HG02885 (cell line): Measurements from ENCODE around the gene MYLK3.

Source experiments
- ATAC-seq: cut with Tn5 transposase; IDR thresholded peaks from one replicate; pipeline ENCODE4 v1.9.1; 2021; ENCODE audit warnings: mild to moderate bottlenecking; ENCODE audit not compliant: unreplicated experiment, poor library complexity

MYLK3 gene

GRCh38 chr16:46762583-46762982 lies 14.4 kb upstream of the MYLK3 start:
- no peak for ATAC-seq

DNA sequence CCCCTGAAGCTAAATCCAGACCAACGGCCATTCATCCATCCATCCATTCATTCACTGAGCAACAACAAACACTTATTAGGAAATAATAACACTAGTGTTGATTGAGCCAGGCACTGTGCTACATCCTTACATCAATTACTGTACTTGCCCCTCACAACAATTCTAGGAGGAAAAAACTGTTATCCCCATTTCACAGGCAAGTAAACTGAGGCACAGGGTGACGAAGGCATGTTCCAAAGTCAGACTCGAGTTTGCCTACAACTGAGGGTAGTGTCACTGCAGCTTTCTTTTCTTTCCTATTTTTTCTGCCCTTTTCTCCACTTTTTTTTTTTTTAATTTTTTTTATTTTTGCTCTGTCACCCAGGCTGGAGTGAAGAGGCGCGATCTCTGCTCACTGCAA lies 11.2 kb upstream of the MYLK3 start:
- ATAC-seq, result no peak

DNA sequence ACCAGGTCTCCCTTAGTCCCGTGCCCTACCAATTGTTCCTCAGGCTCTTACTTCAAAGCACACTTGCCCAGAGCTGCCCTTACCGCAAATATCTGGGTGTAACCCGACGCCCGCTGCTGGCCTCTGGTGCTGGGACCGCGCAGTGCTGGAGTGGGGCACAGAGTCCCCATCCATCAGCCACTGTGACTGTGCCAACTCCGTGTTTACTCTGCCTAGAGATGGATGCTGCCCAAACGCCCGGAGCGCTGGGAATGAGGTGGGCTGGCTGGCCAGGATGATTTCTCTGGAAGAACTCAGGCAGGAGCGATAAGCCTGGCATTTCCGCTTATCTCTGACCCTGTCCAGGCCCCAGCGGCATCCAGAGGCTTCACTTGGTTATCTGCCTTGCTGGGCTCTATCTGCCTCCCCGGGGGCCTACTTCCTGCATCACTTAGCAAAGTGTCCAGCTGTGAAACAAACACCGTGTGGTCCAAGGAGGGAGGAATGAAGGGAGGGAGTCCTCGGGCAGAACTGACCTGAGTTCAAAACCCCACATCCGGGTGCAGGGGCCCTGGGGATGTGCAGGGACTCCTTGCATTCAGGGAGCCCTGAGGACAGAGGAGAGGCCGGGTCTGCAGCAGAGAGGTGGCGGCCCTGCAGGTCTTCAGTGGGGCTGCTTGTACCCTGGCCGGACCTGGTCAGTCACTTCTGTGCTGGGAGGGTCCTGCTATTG lies 9.4 kb upstream of the MYLK3 start:
- no peak for ATAC-seq

GRCh38 chr16:46756772-46757171 lies 8.6 kb upstream of the MYLK3 start:
- ATAC-seq, result no peak

DNA sequence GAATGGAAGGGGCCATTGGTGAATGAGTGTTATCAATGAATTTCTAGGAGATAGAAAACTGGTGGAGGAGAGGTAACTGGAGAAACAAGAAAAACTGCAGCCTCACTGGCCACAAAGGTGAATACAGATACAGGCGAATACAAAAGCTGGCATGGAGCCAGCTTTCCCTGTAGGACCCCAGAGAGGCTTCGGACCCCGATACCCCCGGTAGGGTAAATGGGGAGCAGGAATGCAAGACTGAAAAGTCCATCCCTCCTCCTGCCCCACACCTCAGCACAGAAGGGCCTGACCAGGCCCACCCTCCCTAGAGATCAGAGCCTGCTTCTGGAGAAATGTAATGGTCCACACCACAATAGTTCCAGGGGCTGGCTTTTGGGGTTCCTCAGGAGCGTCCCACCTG lies 4.9 kb upstream of the MYLK3 start:
- no peak for ATAC-seq

- ATAC-seq, result no peak
These were observed 3.2 kb upstream of the MYLK3 start for GRCh38 chr16:46751381-46751780.

- ATAC-seq, result peak; percentile 82
These were observed 896 bp upstream of the MYLK3 start for GRCh38 chr16:46748775-46749705.

GRCh38 chr16:46746821-46747776 lies 1.0 kb downstream of the MYLK3 start:
- no peak for ATAC-seq

GRCh38 chr16:46745617-46746016 lies 2.5 kb downstream of the MYLK3 start:
- ATAC-seq, result no peak

DNA sequence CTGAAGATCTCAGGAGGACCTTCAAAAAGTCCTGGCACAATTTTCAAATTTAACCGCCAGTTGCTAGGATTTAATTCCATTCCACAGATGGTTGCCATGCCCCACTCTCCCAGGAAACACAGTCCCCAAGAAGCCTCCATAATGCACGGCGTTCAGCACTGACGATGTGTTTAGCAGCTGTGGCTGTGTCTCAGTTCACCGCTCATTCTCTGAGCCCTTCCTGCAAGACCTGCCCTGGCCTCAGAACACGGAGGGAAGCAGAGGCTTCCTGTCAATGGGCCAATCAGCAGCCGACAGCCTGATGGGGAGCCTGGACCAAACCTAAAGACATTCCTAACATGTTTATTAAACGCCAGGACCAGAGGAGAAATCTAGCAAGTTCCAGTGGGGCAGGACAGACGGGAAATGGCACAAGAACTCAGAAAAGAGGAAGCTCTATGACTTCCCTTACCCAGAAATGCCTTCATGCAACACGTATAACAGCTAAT lies 4.9 kb downstream of the MYLK3 start:
- ATAC-seq, result peak; percentile 71

DNA sequence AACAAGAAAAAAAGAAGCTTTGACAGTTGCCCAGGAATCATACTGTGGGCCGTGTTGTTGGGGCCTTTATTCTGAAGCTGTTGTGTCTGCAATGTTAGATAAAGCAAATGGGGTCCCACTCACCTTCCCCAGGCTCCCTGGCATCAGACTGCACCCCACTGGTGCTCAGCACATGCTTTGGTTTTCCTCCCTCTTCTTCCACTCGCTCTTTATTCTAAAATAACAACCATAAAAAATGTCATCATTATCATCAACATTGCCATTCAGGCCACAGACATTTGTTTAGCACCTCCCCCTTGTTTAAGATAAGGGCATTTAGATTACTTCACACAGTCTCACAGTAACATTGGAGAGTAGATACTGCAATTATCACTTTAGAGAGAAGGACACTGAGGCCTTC lies 8.2 kb downstream of the MYLK3 start:
- ATAC-seq, result no peak

- no peak for ATAC-seq
These were observed 10.4 kb downstream of the MYLK3 start for GRCh38 chr16:46737621-46738214.

DNA sequence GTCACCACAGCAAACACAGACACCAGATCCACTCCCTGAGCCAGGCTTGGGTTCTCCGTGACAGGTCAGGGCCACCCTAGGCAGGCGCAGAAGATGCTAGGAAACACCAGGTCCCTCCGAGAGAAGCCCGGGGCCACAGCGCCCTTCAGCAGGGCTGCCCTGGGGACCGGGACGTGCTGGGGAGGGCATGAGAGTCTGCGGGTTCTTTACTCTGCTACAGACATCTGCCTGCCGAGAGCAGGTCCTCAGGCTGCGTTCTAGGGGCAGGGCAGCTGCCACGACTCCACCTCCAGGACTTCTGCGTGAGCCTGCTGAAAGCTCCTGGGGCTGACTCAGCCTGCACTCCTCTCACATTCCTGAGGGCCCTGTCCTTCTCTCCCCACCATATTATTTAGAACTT lies 11.4 kb downstream of the MYLK3 start:
- ATAC-seq, result no peak

- ATAC-seq, result no peak
These were observed 14.8 kb downstream of the MYLK3 start for GRCh38 chr16:46733319-46733830.

GRCh38 chr16:46732561-46732960 lies 15.6 kb downstream of the MYLK3 start:
- ATAC-seq, result no peak

GRCh38 chr16:46731691-46732555 lies 16.2 kb downstream of the MYLK3 start:
- ATAC-seq, result no peak

DNA sequence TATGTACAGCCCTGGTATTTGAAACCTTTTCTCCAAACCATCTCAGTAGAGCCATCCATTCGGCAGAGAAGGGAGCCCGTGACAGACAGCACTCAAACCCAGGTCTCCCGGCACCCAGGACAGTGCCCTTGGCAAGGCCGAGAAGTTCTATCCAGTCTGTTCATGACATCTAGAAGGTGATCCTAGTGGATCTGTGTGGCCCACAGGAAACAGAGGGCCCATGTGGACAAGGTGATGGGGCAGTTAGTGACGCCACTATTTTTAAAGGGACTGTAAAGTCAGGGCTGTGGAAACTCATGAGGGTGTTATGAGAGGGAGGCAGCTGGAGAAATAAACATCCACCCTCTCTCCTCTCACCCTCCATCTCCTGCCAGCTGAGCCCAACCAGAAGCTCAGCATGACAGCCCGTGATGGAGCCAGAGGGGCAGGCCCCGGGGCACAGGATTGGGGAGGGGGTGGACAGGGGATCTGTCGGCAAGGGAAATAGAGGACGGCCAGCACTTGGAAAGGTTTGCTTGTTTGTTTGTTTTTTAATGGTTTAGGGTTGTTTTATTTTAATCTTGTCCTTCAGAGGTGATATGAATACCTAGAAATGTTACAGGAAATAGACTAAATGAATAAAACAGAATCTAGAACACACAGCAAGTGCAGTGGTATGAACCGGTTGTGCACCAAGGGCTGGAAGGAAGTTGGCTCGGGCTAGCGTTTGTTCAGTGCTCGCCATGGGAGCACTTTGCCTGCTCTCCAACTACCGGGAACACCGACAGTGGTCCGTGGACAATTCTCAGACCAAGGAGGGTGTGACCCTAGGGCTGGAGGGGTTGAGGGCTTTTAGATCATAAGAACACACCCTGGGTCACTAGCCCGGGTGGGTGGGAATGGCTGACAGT lies 17.1 kb downstream of the MYLK3 start:
- no peak for ATAC-seq

GRCh38 chr16:46730126-46730525 lies 18.0 kb downstream of the MYLK3 start:
- ATAC-seq, result no peak
